Uterus (tissue), 4 donors: ENCODE results near the gene MED13L. TPM values are rescaled to one million over a fixed set of nuclear protein-coding genes. Genes with fewer than 3 reads are reported as not detected.

Source experiments
- DNase-seq, 2 donors: peaks; one replicate each; pipeline ENCODE4 v3.0.0-alpha.2; 2019 to 2020
- H3K27ac ChIP-seq, 2 donors: fragments of 200-600 bp; sonication (generic); 1 replicate in 1 of 2; 2 replicates in 1 of 2; pipeline ENCODE4 v1.5.1; 2016 to 2018
- H3K27me3 ChIP-seq, 2 donors: fragments of 200-600 bp; sonication (generic); one replicate each; pipeline ENCODE4 v1.5.1; 2018 to 2019; ENCODE audit warnings: control low read depth in 1 of 2
- H3K36me3 ChIP-seq, 2 donors: fragments of 200-600 bp; sonication (generic); one replicate each; pipeline ENCODE4 v1.5.1; 2019; ENCODE audit warnings: control low read depth in 1 of 2
- H3K4me1 ChIP-seq, 2 donors: fragments of 200-600 bp; sonication (generic); one replicate each; pipeline ENCODE4 v1.5.1; 2018 to 2019; ENCODE audit warnings: control low read depth in 1 of 2
- H3K4me3 ChIP-seq, 2 donors: fragments of 200-600 bp; sonication (generic); 1 replicate in 1 of 2; 2 replicates in 1 of 2; pipeline ENCODE4 v1.5.1; 2018 to 2019; ENCODE audit warnings: mild to moderate bottlenecking in 1 of 2
- H3K9me3 ChIP-seq, 2 donors: fragments of 200-600 bp; sonication (generic); one replicate each; pipeline ENCODE4 v1.5.1; 2019; ENCODE audit warnings: control low read depth in 1 of 2
- POLR2A ChIP-seq, 2 donors: fragments of 450-650 bp; IDR thresholded peaks; one replicate each; pipeline ENCODE4 v1.6.1; 2016; ENCODE audit warnings: antibody characterized with exemption in 2 of 2, mild to moderate bottlenecking in 1 of 2, moderate library complexity in 1 of 2
- intact Hi-C: fragments of 100-400 bp; cut with DNase I; formaldehyde crosslinking; loops from one replicate; pipeline ENCODE4 v1.15.1; 2023; ENCODE audit warnings: low total_unique reads
- total RNA-seq, 4 donors: library from RNA; depleted of rRNA in 3 of 4; stranded (reverse); fragments of >200 nt in 3 of 4; gene quantifications; one replicate each; pipeline versions ENCODE4 v1.1.0 to v1.2.4, GENCODE V29; 2014 to 2023
- TF ChIP-seq, protein P1 (sequence below), 4 experiments: fragments of 200-600 bp in 2 of 4; fragments of 450-650 bp in 2 of 4; sonication (generic) in 2 of 4; IDR thresholded peaks; one replicate each; pipeline ENCODE4 v1.5.1; 2016 to 2019; ENCODE audit warnings: antibody characterized with exemption in 4 of 4, mild to moderate bottlenecking in 2 of 4, moderate library complexity in 1 of 4
- donor health status: DM: yes; HTN: yes; CAD: no.

MED13L gene
- total RNA-seq, 4 donors from 2014 or later = 189 to 314 (median 254) TPM

DNA sequence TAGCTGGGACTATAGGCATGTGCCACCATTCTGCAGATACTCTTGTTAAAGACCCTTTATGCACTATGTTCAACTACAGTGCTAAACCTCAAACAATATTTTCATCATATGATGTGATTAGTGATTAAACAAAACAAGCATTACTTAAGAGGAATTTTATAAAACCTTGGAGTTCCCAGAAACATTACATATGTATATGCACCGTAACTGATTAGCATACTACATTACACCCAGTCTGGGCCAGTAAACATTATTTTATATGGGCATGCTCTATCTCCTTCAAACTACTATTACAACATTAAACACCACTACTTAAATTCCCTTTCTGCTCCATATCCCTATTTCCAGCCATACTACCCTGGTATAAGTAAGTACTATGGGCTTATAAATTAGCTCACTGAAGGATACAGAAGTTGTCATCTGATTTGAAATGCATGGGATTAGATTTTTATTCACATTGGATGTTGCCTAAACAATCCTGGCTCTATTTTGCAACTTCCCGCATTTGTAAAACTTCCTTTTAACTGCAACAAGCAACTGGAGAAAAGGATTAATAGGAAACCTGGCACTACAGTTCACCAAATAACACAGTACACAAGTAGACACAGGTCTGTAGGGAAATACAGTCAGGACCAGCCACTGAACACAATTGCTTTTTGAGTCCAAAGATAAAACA, 205.8 kb downstream of the MED13L start:
- H3K36me3 ChIP-seq = no peaks in the 10 kb centered on the region
- no peak for DNase-seq
- H3K27me3 ChIP-seq = no peaks in the 10 kb centered on the region
- H3K4me3 ChIP-seq = no peak overlapping the region
- TF ChIP-seq, protein P1, sequence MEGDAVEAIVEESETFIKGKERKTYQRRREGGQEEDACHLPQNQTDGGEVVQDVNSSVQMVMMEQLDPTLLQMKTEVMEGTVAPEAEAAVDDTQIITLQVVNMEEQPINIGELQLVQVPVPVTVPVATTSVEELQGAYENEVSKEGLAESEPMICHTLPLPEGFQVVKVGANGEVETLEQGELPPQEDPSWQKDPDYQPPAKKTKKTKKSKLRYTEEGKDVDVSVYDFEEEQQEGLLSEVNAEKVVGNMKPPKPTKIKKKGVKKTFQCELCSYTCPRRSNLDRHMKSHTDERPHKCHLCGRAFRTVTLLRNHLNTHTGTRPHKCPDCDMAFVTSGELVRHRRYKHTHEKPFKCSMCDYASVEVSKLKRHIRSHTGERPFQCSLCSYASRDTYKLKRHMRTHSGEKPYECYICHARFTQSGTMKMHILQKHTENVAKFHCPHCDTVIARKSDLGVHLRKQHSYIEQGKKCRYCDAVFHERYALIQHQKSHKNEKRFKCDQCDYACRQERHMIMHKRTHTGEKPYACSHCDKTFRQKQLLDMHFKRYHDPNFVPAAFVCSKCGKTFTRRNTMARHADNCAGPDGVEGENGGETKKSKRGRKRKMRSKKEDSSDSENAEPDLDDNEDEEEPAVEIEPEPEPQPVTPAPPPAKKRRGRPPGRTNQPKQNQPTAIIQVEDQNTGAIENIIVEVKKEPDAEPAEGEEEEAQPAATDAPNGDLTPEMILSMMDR (IDR thresholded peaks at IDR 0.05) = no peak
- TF ChIP-seq POLR2A (IDR thresholded peaks at IDR 0.05) = no peak
- no peaks in the 10 kb centered on the region for H3K4me1 ChIP-seq
- intact Hi-C loops = no loop called here
- no peaks in the 10 kb centered on the region for H3K9me3 ChIP-seq
- no peak overlapping the region for H3K27ac ChIP-seq

DNA sequence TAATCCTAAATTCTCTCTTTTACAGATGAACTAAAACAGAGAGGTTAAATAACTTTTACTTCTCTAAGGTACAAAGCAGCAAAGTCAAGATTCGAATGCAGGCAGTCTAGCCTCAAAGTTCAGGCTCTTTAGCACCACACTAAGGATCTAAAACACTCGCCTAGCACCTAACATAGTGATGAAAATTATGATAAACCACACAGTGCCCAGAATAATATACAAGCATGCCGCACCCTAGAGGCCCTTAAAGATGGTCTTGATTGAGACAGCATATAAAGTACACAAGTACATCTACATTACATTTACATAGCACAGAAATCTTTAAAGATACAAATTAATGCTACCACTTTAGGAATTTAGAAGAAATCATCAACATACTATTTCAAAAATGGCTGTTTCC, 207.0 kb downstream of the MED13L start:
- intact Hi-C loops = no loop called here
- no peak for TF ChIP-seq POLR2A (IDR thresholded peaks at IDR 0.05)
- TF ChIP-seq, protein P1 (IDR thresholded peaks at IDR 0.05) = no peak

DNA sequence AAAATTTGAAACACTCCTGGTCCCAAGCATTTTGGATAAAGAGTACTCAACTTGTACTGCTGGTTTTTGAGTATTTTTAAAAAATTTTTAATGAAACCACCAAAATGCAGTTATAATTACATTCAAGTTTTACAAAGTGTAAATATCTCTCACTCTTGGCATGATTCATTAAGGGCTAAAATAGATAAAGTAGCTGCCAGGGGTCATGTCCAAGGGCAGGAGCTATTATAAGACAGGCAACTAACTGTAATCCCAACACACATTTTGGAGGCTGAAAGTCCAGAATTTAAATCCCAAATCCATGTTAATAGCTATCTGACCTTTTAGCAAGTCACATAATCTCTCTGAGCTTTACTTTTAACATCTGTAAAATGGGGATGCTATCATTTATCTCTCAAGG, 207.6 kb downstream of the MED13L start:
- Histone ChIP-seq H3K4me3 (no peak overlapping the region), H3K27ac (no peak overlapping the region), H3K27me3 (no peaks in the 10 kb centered on the region), H3K9me3 (no peaks in the 10 kb centered on the region), H3K36me3 (no peaks in the 10 kb centered on the region), H3K4me1 (peaks cover 8 to 10% of the 10 kb centered on the region in 2 donors)
- TF ChIP-seq, protein P1 (IDR thresholded peaks at IDR 0.05) = no peak
- no peak for TF ChIP-seq POLR2A (IDR thresholded peaks at IDR 0.05)
- intact Hi-C loops = no loop called here
- DNase-seq = no peak

More for the DNA sequence above, 207.0 kb downstream of the MED13L start:
- H3K27me3 ChIP-seq = no peaks in the 10 kb centered on the region
- no peak overlapping the region for H3K4me3 ChIP-seq
- H3K36me3 ChIP-seq = no peaks in the 10 kb centered on the region
- H3K4me1 ChIP-seq = peaks cover 8 to 9% of the 10 kb centered on the region in 2 donors
- DNase-seq = no peak
- H3K27ac ChIP-seq = no peak overlapping the region
- H3K9me3 ChIP-seq = no peaks in the 10 kb centered on the region

DNA sequence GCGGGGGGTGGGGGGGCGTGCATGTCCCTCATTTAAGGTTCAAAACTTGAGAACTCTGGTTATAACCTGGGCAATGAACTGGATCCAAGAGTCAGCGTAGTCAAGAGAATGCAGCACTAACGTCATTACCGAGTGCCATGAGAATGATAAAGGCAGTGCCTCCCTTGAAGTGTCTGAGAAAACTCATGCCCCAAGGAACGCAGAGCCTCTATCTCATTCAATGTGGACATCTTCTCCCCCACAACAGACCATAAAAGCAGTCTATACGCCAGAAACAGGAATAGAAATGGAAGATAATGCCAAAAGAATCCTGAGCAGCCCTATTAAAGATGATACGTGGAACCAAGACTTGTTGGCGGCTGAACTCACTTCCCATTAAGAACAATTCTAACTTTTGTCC, 208.6 kb downstream of the MED13L start:
- intact Hi-C loops = no loop called here
- Histone ChIP-seq H3K27ac (no peak overlapping the region), H3K36me3 (no peaks in the 10 kb centered on the region), H3K27me3 (no peaks in the 10 kb centered on the region), H3K4me3 (no peak overlapping the region), H3K9me3 (no peaks in the 10 kb centered on the region), H3K4me1 (peaks cover 8 to 11% of the 10 kb centered on the region in 2 donors)
- TF ChIP-seq POLR2A (IDR thresholded peaks at IDR 0.05) = no peak
- TF ChIP-seq, protein P1 (IDR thresholded peaks at IDR 0.05) = no peak
- no peak for DNase-seq

DNA sequence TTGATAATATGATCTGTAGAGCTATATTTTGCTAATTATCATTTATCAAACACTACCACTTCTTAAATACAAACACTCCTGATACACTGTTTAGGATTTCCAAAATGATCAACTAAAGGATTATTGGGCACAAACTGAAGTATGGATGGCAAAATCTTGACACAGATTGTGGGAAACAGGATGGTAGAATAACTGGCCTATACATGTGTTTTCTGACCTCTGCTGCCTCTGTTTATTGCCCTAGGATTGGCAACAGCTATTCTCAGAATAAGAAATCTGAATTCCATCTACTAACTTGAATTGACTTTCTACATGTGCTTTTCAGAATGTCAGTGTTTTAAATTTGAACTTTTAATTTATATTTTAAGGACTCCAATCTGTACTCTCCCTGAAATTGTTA, 209.1 kb downstream of the MED13L start:
- intact Hi-C loops = no loop called here
- DNase-seq = no peak
- Histone ChIP-seq H3K27ac (no peak overlapping the region), H3K4me3 (no peak overlapping the region), H3K9me3 (no peaks in the 10 kb centered on the region), H3K36me3 (no peaks in the 10 kb centered on the region), H3K4me1 (peaks cover 10 to 15% of the 10 kb centered on the region in 2 donors), H3K27me3 (no peaks in the 10 kb centered on the region)
- TF ChIP-seq, protein P1 (IDR thresholded peaks at IDR 0.05) = no peak
